Measurements from ENCODE around the gene ITPR3. TPM values are rescaled to one million over a fixed set of nuclear protein-coding genes. Genes with fewer than 3 reads are reported as not detected.

Gene ITPR3
- total RNA-seq, 1 experiment from 2014 or later: 103 TPM

GRCh38 chr6:33690766-33691165 lies 69.6 kb downstream of the ITPR3 start:
- no peak for DNase-seq (ENCODE audit: low read depth, low spot score)
- Histone ChIP-seq H3K9me3 (ENCODE audit: control insufficient read depth in 1 of 2, insufficient read depth in 1 of 2, low read depth in 1 of 2, low read length in 2 of 2) (no peaks in the 10 kb centered on the region), H3K27me3 (ENCODE audit: insufficient read depth, low read length) (no peaks in the 10 kb centered on the region), H3K27ac (ENCODE audit: low read depth, low read length) (no peak overlapping the region), H3K9me2 (ENCODE audit: insufficient read depth) (no peaks in the 10 kb centered on the region), H3K79me2 (ENCODE audit: insufficient read depth, low read length) (peaks cover 2% of the 10 kb centered on the region; the same call in 1 of the 2 replicates), H3K9ac (ENCODE audit: low read length) (no peak overlapping the region), H3K4me2 (ENCODE audit: low read length) (no peak overlapping the region), H3K4me1 (ENCODE audit: control insufficient read depth in 1 of 2, insufficient read depth in 2 of 2, low read length in 2 of 2) (peaks cover 0 to 5% of the 10 kb centered on the region in 2 experiments; a peak in 1 of 4 replicates), H3K36me3 (ENCODE audit: control insufficient read depth in 1 of 2, insufficient read depth in 2 of 2, low read length in 2 of 2) (peaks cover 22 to 70% of the 10 kb centered on the region in 2 experiments), H3K4me3 (replicated peaks in 1 of 2; ENCODE audit: low read depth in 1 of 2, low read length in 2 of 2) (no peak overlapping the region), H2AFZ (ENCODE audit: low read depth, low read length, poor library complexity, severe bottlenecking) (no peak overlapping the region), H4K20me1 (ENCODE audit: insufficient read depth) (no peaks in the 10 kb centered on the region)
- ATAC-seq: no peak
- ChIA-PET CTCF (interaction anchor here (0.6 to 1.6 kb wide), 3 partner anchors 10 to 282 kb away, joined by 3 to 6 read pairs (median 3); no protein-coding TSS in a partner anchor), RAD21 (ENCODE audit: low non-redundant PET in 1 of 2, low total read pairs in 2 of 2, uncharacterized antibody in 2 of 2, unreplicated experiment in 2 of 2) (no interaction called here), POLR2A (no interaction called here)
- no TSS peak for BruUV-seq (replicated peaks)
- TF ChIP-seq FOSL1 (IDR thresholded peaks at IDR 0.05; ENCODE audit: low read depth) (no peak), YY1 (IDR thresholded peaks at IDR 0.05; ENCODE audit: extremely low read depth, insufficient replicate concordance, low read depth, low read length) (no peak), EZH2 (IDR thresholded peaks at IDR 0.05) (no peak), EGR1 (IDR thresholded peaks at IDR 0.05; ENCODE audit: low read depth) (no peak), RAD21 (IDR thresholded peaks at IDR 0.05; ENCODE audit: low read depth) (no peak), CTCF (IDR thresholded peaks at IDR 0.05 in 2 of 3, conservative IDR thresholded peaks at IDR 0.05 in 1 of 3; ENCODE audit: borderline replicate concordance in 1 of 3, insufficient read depth in 1 of 3, low read depth in 2 of 3, low read length in 2 of 3) (no peak), CBX3 (IDR thresholded peaks at IDR 0.05; ENCODE audit: low read depth) (no peak), SP1 (IDR thresholded peaks at IDR 0.05; ENCODE audit: low read depth) (no peak), SRF (IDR thresholded peaks at IDR 0.05; ENCODE audit: low read depth) (no peak)
- intact Hi-C loops (cut with micrococcal nuclease): no loop called here
